GM19351 (cell line): ENCODE data around the gene HNRNPF.
A peak's percentile ranks its signal among the peaks of the same experiment; 100 is the strongest.

Source experiments
- ATAC-seq: cut with Tn5 transposase; IDR thresholded peaks from one replicate; pipeline ENCODE4 v1.9.1; 2021; ENCODE audit warnings: mild to moderate bottlenecking, moderate library complexity; ENCODE audit not compliant: unreplicated experiment

HNRNPF gene

GRCh38 chr10:43421519-43421918 lies 12.5 kb upstream of the HNRNPF start:
- ATAC-seq: no peak

GRCh38 chr10:43421201-43421507 lies 12.2 kb upstream of the HNRNPF start:
- ATAC-seq: no peak

DNA sequence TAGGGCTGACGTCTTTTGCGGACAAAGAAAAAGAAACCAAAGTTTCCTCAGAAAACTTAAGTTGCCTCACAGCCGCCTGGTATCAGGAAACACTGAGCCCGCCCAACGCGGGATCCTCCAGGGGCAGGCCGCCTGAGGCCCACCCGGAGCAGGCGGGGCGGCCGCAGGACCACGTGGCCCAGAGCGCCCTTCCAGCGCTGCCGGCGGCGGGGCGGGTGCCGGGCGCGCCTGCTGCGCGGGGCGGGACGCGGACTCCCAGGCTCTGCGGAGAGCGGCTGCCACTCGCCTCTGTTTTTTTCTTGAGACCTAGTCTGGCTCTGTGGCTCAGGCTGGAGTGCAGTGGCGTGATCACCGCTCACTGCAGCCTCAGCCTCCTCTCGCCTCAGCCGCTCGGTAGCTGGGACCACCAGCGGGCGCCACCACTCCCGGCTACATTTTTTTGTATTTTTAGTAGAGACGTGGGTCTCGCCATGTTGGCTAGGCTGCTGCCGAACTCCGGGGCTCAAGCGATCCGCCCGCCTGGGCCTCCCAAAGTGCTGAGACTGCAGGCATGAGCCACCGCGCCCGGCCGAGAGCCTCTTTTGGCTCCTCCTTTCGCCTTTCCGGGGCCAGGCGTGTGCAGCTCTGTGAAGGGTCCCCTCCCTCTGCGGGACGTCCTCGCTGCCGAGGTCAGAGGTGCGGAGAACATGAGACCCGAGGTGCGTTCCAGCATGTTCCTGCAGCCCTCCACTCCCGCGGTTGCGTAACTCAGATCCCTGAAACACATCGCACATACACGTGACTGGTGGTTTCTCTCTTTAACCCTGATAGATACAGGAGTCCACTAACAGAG lies 11.6 kb upstream of the HNRNPF start:
- peak; percentile 72 for ATAC-seq

GRCh38 chr10:43419997-43420368 lies 11.0 kb upstream of the HNRNPF start:
- no peak for ATAC-seq

GRCh38 chr10:43417950-43418768 lies 9.2 kb upstream of the HNRNPF start:
- peak; percentile 47 for ATAC-seq

DNA sequence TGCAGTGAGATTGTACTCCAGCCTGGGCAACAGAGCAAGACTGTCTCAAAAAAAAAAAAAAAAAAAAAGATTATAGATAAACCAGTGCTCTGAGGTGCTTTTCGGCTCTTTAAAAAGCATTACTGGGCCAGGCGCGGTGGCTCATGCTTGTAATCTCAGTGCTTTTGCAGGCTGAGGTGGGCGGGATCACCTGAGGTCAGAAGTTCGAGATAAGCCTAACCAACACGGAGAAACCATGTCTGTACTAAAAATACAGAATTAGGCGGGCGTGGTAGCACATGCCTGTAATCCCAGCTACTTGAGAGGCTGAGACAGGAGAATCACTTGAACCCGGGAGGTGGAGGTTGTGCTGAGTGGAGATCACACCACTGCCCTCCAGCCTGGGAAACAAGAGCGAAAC lies 6.6 kb upstream of the HNRNPF start:
- ATAC-seq: no peak

- no peak for ATAC-seq
These were observed 2.5 kb upstream of the HNRNPF start for GRCh38 chr10:43411536-43411935.

DNA sequence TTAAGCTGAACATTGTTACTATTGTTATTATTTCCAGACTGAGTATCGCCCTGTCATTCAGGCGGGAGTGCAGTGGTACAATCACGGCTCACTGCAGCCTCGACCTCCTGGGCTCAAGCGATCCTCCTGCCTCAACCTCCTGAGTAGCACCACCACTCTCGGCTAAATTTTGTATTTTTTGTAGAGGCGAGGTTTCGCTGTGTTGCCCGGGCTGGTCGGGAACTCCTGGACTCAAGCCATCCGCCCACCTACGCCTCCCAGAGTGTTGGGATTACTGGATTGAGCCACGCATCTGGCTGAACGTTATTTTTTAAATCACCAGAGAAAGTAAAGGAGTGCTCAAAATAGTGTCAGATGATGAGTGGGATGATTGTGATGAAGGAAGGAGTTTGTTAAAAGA lies 1.4 kb upstream of the HNRNPF start:
- ATAC-seq: no peak

DNA sequence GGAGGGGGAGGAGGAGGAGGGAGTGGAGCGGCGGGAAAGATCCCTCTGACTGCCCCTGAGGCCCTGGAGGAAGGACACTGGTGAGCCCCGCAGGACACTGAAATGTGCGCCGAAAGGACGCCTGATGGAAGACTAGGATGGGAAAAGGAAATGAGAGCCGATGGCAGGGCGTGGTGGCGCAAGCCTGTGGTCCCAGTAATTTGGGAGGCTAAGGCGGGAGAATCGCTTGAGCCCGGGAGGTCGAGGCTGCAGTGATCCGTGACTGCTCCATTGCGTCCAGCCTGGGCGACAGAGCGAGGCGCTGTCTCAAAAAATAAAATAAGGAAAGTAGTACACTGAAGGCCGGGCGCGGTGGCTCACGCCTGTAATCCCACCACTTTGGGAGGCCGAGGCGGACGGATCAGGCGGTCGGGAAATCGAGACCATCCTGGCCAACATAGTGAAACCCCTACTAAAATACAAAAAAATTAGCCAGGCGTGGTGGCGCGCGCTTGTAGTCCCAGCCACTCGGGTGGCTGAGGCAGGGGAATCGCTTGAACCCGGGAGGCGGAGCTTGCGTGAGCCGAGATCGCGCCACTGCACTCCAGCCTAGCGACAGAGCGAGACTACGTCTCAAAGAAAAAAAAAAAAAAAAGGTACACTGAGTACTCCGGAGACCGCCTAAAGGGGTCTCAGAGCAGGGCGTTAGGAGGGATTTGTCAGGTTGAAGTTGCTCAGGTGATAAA lies 561 bp upstream of the HNRNPF start:
- no peak for ATAC-seq

DNA sequence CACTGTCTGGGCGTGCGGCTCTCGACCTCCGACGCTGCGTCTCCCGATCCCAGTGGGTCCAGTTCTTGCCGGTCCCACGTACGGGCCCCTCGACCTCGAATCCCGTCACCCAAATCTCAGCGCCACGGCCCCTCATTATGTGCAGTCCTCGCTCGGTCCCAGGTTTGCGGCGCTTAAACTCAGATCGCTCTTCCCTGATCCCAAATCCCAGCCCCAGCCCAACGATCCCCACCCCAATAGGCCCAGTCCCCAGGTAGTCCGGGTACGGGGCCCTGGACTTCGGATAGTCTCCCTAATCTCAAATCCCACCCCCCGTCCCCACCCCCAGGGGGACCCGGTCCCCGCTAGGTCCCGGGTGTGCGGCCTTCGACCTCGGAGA lies 666 bp downstream of the HNRNPF start:
- no peak for ATAC-seq

GRCh38 chr10:43407576-43408330 lies 1.2 kb downstream of the HNRNPF start:
- peak; percentile 47 for ATAC-seq

DNA sequence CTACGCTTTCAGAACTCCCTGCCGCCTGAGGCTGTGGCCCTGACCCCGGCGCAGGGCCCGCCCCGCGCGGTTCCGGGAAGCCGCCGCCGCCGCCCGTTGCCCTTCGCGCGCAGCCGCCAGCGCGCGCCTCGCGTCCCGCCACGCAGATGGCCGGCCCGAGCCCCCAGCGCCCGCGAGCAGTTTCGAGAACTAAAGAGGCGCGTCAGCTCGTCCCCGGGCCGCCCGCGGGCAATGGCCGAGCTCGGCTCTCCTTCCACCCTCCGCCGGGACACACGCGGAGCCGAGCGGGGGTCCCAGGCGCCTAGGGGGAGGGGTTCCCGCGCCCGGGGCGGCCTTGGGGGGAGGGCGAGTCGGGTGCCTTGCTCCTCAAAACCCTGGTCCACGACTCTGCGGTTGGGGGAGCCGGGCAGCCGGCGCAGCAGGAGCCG lies 1.8 kb downstream of the HNRNPF start:
- ATAC-seq: peak; percentile 17

DNA sequence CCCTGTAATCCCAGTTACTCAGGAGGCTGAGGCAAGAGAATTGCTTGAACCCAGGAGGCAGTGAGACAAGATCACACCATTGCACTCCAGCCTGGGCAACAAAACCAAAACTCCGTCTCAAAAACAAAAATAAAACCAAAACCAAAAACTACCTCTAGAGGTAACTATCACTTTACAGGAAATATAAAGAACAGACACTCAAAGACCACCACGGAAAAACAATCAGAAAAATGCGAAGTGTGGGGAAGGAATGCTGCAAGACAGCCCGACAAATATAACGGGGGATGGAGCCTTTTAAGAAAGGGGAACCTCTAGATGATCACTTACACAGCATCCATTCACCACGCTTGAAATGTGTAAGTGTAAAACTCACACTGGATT lies 4.3 kb downstream of the HNRNPF start:
- no peak for ATAC-seq

GRCh38 chr10:43403911-43404703 lies 4.9 kb downstream of the HNRNPF start:
- ATAC-seq: no peak

DNA sequence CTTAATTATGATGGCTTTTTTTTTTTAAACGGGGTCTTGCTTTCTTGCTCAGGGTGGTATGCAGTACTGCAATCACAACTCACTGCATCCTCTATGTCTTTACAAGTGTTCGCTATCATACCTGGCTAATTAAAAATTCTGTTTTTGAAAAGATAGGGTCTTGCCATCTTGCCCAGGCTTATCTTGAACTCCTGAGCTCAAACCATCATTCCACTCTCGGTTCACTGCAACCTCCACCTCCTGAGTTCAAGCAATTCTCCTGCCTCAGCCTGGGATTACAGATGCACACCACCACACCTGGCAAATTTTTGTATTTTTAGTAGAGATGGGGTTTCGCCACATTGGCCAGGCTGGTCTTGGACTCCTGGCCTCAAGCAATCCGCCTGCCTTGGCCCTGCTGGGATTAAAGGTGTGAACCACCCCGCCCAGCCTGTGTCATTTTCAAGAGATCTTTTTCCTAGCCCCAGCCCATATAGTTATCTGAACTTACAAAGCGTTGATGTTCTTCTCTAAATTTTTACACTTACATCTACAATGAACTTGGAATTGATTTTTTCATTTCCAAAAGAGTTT lies 6.0 kb downstream of the HNRNPF start:
- no peak for ATAC-seq

- no peak for ATAC-seq
These were observed 6.8 kb downstream of the HNRNPF start for GRCh38 chr10:43402176-43402575.

DNA sequence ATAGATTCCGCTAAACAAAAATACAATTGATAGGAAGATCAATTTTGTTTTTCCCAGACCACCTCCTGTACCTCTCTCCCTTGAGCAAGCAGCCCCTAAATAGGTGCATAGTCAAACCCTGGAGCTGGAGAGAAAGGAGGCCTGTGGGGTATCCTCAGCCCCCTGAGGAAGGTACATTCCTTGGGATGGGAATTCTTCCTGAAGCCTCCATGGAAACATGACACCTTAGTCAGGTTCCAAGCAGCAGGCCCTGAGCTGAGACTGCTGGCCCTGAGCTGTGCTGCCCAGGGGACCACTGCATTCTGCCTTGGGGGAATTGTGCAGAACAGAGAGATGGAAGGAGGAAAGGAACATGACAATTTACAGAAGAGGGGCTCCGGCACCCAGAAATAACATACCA lies 7.4 kb downstream of the HNRNPF start:
- no peak for ATAC-seq

GRCh38 chr10:43399320-43400310 lies 9.4 kb downstream of the HNRNPF start:
- ATAC-seq: no peak

DNA sequence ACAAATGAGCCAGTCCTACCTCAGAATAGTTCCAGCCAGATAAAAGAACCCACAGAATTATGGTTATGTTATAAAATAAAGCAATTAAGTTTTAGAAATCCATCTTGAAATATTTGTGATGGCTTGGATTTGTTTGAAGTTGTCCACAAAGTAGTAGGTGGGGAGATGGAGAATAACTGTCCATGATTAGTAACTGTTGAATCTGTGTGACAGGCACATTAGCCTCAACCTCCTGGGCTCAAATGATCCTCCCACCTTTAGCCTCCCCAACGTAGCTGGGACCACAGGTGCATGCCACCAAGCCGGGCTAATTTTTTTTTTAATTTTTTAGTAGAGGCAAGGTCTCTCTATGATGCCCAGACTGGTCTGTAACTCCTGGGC lies 10.1 kb downstream of the HNRNPF start:
- no peak for ATAC-seq
